ENCODE results near the gene LMOD1.

LMOD1 gene

DNA sequence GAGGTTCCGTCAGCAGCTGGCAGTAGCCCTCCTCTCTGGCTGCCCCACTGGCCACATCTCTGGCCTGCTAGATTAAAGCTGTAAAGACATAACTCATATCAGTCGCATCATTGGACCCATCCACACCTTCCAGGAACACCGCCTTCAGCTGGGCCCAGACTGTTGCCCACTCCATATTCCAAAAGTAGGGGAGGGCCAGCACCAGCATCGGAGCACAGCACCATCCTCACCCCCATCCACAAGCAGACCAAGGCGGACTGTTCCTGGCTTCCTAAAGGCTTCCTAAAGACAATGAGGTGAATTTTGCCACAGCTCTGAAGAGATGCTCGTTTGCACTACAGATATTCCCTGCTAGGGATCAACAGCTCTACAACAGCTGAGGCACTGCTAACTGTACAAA is 54.1 kb downstream of the LMOD1 start:
- DNase-seq (ENCODE audit: low spot score): no peak

DNA sequence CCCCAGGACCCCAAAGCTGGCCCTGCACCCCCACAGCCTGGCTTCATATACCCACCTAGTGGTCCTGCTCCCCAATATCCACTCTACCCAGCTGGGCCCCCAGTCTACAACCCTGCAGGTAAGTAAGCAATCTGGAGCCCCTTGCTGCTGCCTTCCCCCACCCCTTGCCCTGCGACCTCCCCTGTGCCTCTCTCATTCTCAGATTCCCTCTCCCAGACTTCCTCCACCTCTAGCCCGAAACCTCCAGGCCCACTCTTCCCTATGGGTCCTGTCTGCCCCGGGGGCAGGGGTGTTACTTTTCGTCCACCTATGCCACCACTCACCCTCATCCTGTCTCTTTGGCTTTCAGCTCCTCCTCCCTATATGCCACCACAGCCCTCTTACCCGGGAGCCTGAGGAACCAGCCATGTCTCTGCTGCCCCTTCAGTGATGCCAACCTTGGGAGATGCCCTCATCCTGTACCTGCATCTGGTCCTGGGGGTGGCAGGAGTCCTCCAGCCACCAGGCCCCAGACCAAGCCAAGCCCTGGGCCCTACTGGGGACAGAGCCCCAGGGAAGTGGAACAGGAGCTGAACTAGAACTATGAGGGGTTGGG is 54.8 kb downstream of the LMOD1 start:
- no peak for DNase-seq (ENCODE audit: low spot score)

DNA sequence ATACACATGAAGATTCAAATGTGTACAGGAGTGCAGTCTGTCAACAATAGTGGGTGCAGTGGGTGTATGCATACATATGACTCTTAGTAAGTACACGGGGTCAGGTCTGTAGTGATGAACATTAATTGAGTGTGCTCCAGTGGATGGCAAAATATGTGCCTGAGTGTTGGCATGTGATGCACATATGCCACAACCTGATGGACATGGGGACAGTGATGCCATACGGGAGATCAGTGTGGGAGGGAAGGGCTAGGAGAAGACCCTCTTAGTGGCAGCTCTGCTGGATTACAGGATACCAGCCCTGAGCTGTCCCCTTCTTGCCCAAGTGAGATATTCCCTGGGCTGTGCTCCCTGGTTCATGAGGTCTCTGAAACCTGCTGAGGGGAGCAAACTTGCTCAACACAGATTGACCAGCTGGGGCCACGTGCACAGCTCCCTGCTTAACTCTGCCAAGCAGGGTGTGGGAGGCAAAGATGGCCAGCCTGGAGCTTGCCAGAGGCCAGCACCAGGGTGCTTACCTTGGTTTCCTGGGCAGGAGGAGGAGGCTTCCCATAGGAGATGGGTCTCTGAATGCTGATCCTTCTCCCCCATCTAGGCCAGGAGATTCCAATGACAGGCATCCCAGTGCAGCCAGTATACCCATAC is 55.4 kb downstream of the LMOD1 start:
- no peak for DNase-seq (ENCODE audit: low spot score)

DNA sequence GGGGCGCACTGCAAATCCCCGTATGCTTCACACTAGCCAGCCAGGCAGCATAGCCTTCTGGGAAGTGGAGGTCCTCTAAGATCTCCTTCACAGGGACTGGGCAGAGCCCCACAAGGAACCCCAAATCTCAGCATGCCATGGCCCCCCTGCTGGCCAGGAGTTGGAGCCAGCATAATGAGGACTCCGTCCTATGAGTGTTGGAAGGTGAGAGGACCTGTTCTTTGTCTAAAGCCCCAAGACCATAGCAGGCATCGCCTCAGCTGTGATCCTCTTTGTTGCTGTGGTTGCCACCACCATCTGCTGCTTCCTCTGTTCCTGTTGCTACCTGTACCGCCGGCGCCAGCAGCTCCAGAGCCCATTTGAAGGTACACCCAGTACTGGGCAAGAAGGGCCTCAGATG is 56.1 kb downstream of the LMOD1 start:
- DNase-seq (ENCODE audit: low spot score): no peak

DNA sequence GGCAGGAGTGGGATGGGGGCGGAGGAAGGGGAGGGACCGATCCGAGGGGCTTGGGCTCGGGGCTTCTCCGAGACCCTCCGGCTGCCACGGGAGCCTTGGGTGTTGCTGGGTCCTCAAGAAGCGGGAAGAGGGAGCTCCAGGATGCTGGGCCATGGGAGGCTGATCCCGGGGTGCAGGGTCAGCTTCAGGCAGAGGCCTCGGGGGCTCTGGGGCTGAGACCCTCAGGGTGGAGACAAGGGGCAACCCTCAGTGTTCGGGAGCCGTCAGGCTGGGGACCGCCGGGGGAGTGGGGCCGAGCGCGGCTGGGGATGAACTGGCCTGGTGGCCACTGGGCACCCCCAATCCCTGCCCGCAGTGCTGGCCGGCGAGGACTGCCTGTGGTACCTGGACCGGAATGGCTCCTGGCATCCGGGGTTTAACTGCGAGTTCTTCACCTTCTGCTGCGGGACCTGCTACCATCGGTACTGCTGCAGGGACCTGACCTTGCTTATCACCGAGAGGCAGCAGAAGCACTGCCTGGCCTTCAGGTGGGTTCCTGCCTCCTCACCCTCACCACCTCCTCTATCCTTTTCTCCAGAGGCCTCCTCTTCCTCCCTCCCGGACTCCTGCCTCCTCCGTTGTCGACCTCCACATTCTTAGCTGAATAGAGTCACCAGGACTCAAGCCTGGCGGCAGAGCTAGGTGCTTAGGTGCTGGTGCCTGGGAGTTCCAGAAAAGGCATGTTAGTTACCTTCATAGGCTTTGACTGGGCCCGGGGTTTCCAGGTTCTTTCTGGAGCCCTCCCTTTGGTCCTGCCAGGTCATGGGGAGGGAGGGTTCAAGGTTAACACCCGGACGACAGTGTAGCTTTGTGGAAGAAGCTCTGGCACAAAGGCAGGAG is 57.0 kb downstream of the LMOD1 start:
- no peak for DNase-seq (ENCODE audit: low spot score)

DNA sequence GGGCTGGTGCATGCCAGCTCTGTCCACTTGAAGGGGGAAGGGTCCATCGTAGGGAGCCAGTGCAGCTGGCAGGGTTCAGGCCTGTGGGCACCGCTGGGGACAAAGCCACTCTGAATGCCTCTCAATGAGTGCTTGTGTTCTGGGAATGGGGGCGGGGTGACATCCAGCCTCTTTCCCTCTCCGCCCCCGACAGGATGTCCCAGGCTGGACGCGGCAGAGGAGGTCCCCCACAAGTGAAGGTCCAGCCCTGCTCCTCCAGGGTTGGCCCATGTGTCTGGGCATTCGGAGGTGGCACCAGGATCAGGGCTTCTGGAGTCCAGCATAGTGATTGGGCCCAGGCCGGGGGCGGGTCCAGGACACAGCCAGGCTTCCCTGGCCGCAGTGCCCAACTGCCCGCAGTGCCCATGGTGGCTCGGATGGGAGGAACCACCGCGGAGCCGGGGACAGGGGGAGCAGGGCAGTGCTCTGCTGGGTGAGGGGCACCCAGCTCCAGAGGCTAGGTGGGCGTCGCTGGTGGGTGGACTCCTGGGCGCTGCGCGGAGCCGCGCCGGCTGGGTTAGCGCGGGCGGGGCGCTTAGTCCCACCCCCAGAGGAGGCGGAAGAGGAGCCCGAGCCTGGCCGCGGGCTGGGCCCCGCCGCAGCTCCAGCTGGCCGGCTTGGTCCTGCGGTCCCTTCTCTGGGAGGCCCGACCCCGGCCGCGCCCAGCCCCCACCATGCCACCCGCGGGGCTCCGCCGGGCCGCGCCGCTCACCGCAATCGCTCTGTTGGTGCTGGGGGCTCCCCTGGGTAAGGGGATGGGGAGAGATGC is 57.9 kb downstream of the LMOD1 start, which contains the start of gene SHISA4:
Gene SHISA4 (plus strand): TSS at position 617 of the 808 bp plus-strand sequence. CDS start 97 bp downstream, at position 714.
- no peak for DNase-seq (ENCODE audit: low spot score)

DNA sequence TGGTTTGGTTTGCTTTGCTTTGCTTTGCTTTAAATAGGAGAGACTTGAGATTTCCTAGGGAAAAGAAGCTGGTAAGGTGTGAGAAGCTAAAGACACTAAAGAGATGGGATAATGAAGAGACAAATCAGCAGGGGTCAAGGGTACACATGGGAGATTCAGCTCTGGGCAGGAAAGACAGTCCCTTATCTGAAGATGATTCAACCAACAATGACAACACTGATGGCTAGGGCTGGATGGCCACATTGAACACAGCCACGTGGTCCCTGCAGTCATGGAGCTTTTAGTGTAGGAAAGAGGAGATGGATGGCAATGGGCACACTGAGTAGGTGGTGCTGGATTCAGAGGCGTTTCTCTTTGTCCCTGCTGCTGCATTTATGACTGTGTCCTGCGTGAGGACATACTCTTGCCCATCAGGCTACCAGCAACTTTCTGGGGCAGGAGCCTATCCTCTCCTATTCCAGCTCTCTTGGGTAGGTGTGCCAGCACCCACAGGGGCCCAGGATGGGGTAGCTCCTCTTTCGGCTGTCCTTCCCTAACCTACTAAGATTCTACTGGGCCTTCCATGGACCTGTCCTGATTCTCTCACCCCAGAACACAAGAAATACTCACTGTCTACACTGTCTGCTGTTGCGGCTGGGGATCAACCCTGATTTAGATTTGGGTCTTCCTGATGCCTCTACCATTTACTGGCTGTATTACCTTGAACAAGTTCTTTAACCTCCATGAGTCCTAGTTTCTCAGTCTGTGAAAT is 59.1 kb downstream of the LMOD1 start:
- DNase-seq (ENCODE audit: low spot score): no peak

DNA sequence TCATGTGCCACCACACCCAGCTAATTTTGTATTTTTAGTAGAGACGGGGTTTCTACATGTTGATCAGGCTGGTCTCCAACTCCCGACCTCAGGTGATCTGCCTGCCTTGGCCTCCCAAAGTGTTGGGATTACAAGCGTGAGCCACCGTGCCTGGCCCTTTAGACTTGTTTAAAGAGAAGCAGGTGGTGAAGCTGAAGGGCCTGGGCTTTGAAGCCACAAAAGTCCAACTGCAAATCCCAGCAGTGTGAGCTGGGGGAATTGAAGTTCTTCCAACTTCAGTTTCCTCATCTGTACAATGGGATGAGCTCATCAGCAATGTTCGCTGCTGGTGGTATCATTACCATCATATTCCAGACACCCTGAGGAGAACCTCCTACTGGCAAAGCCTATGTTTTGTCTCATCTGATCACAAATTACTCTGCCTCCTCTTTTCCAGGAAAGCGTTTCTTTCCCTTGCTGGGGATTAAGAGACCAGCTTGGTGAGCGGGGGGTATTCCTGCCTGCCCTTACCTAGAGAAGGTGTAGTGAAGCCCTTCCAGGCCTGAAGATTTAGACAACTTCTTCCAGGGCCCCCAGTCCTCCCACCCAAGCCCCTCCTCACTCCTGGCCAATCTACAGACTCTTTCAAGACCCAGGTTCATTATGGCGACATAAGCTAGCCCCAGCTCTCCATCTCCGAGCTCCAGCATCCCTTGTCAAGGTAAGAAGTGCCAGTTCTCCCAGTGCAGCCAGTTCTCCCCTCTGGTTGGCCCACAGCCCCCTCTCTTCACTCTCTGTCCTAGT is 60.1 kb downstream of the LMOD1 start:
- DNase-seq (ENCODE audit: low spot score): no peak

DNA sequence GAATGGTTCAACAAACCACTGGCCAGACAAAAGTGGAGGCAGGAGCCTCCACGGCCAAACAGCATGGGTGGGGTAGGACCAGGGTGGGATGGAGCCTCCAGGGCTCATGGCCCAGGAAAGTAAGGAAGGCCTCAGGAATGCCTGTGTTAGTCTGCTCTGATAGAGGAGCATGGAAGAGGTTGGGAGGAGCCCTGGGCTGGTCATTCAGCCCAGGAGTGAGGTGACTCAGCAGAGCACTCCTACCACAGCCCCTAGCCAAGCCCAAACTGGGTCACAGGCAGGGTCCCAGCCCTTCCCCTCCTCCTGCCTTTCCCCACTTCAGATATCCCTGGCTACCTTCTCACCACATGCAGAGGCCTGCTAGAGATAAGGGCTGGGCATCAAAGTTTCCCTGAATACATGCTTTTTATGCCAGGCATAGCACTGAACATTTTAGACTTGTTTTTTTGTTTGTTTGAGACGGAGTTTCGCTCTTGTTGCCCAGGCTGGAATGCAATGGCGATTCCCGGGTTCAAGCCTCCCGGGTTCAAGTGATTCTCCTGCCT is 60.7 kb downstream of the LMOD1 start:
- DNase-seq (ENCODE audit: low spot score): no peak

DNA sequence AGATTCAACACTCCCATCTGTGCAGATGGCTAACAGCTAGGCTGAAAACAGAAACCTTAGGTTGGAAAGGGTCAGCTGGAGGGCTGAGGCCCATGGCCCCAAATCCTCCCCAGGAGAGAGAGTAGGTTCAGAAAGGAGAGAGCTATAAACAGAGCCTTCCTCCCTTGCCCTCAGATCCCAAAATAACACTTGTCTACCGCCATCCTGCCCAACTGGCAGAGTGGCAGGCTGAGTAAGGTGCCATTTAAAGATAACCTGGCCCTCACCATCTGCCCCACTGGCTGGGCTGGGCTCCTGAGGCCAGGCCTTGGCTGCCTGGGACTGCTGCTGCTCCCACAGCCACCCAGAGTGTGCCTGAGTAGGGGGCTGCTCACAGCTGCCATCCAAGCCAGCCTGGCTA is 61.9 kb downstream of the LMOD1 start:
- DNase-seq (ENCODE audit: low spot score): no peak

DNA sequence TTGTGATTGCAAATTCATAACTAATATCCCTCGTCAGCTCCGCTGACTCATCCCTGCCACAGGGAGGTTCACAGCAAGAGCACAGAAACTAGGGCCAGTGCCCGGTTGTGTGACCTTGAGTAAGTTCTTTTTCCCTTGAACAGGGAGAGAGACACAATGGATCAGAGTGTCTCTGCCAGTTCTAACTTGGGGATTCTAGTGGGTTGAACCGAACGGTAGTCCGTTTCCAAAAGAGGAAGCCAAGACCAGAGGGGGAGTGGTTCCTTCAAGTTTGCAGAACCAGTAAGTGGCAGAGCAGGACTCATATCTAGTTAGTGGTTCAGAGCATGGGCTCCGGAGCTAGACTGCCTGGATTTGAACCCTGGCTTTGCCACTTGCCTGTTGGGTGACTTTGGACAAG is 62.6 kb downstream of the LMOD1 start:
- no peak for DNase-seq (ENCODE audit: low spot score)

DNA sequence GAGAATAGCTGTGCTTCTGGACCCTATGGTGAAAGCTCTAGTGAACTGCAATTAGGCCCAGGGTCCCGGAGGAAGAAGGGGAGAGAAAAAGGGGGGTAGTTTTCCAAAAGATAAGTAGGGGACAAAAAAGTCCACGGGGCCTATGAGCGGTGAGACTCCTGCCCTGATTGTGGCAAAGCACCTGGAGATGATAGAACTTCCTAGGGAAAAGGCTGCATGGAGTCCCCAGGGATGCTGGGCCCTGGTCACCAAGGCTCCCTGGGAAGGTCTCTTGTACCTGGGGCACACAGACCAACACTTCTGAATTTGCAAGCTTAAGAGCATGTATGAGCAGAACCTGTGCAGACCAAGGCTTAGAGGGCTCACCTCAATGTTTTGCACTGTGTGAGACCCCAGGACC is 63.1 kb downstream of the LMOD1 start:
- no peak for DNase-seq (ENCODE audit: low spot score)

DNA sequence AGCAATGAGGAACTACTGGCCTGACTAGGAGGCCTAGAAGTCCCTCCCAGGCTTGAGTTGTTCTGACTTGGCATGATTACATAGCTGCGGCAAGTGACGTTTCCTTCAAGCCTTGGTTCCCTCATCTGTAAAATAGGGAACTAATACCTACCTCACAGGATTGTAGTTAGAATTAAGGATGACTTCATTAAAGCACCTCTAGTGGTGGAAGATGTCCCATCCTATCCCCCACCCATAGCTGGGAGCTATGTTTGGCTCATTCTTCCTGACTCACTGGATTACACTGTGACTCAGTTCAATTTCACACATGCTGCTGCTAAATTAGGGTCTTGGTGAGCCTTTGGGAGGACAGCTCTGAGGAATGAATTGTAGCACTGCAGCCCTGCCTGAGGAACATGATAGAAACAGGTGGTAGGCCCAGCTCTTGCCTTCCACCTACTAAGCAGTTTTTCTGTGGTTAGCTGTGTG is 63.6 kb downstream of the LMOD1 start:
- DNase-seq (ENCODE audit: low spot score): peak; percentile 76

DNA sequence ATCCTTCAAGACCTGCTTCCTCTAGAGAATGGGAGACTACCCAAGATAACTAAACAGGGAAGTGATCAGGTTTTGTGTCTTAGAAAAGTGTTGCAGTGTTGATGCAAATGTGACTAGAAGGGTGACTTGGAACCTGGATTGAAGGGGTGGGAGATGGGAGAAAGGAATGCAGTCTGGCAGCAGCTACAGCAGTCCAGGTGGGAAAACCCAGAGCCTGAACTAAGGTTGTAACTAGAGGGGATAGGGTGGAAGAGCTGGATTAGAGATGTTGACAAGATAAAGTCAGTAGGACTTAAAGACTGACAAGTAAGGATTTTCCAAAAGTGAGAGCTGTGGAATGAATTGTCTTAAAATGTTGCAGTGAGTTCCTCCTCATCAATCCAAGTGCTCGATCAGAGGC is 64.7 kb downstream of the LMOD1 start:
- no peak for DNase-seq (ENCODE audit: low spot score)

DNA sequence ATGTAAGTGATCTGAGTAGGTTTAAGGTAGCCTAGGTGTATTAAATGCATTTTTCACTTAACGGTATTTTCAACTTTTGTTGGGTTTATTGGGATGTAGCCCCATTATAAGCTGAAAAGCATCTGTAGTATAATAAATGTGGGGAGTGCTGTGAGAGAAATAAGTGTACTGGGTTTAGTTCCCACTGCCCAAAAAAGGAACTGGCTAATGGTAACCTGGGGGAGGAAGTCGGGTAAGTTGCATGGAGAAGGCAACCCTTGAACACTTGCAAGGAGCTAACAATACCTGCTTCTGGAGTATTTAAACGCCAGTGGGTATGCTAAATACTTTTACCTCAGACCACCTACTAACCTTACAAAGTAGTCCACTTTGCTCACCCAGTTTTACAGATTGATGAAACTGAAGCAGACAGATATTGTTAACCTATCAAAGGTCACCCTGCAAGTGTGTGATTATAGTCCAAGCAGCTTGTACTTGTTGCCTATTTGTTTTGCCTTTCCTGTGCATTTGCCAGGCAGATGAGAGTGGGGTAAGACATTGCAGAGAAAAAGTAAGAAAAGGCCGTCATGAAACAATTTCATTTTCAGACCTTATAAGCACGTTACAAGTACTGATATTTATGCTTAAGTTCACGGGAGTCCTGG is 65.3 kb downstream of the LMOD1 start:
- no peak for DNase-seq (ENCODE audit: low spot score)

DNA sequence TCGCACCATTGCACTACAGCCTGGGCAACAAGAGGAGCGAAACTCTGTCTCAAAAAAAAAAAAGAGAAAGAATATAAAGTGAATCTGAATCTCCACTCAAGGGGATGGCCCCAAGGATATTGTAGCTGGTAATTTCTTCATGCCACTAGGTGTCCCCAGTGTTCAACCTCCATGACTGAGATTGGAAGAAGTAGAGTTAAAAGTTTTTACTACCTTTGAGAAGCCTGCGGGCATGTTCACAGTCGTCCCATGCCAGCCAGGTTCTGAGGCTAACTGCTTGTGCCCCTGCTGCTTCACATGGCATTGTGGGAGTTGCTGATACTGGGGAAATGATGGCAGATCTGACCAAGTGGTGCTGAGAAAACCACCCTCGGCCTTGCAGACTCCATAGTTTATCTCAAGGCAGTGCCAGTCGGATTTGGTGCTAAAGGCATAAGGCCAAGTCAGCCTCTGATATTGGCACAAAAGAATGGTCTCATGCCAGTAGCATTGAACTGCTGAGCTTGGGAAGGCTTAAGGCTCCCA is 68.4 kb downstream of the LMOD1 start:
- peak; percentile 71 for DNase-seq (ENCODE audit: low spot score)

DNA sequence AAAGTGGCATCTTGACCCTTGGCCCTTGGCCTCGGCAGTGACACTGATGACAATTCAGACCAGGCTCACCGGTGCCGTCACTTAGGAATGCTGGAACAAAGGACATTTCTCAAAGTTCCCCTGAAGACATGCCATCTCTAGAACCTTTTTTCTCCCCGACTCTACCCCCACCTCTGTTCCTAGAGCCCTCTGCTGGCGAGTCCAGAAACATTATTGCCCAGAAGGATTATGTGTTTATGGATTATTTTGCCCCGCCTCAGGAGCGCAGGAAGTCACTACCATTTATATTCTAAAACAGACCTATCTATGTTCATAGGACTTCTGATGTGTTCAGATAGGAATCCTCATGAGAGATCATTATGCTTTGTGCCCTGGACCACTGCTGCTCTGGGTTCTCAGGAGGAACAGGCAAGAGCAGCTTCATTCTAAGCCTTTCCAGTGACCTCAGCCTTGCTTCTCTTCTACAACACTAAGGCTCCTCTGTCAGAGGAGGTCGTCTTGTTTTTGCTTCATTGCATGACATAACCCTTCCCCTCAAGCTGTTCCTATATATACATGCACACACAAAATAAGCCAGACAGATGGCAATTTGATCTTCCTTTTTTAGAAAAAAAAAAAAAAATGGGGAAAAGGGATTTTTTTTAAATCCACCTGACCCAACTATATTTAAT is 70.1 kb downstream of the LMOD1 start:
- peak; percentile 35 for DNase-seq (ENCODE audit: low spot score)

DNA sequence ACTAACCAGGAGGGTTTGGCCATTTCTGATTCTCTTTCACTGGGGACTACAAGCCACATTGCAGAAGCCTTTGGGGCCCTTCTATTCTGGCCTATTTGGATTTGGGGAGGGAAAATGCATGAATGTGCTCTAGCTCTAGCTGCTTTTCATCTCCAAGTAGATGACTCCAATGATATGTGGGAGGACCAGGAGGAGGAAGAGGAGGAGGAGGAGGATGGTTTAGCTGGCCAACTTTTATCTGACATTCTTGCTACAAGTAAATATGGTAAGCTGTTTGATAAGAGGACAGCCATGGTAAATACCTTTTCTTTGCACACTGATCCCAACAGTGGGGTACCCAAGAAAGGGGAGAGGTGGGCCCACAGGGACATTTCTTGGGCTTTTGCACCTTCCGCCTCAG is 71.7 kb downstream of the LMOD1 start:
- DNase-seq (ENCODE audit: low spot score): no peak

DNA sequence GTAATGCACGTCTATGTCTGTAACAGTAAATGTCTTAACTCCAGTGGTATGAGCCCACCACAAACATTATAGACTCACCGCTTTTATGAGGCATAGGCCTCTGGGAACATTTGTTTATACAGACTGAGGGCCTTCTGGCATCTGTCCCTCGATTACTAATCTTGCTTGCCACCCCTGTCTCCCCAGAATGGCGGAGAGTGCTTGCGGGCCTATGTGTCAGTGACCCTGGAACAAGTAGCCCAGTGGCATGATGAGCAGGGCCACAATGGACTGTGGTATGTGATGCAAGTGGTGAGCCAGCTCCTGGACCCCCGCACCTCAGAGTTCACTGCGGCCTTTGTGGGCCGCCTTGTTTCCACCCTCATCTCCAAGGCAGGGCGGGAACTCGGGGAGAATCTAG is 76.0 kb downstream of the LMOD1 start:
- DNase-seq (ENCODE audit: low spot score): no peak
